Measurements from ENCODE around the gene NBEAL2. TPM values are rescaled to one million over a fixed set of nuclear protein-coding genes. Genes with fewer than 3 reads are reported as not detected.

NBEAL2 gene
- total and polyA plus RNA-seq, 10 of the 15 experiments (the other 5 are each of a cell fraction or from before 2014, with no cell fraction given): 0.07 to 127 (median 29.4) TPM

- H3K27ac ChIP-seq (ENCODE audit: control insufficient read depth, insufficient read depth): no peak overlapping the region
- no peak overlapping the region; the same call in 1 of the 2 replicates for H3K9ac ChIP-seq (ENCODE audit: control insufficient read depth, insufficient read depth, low read length)
- ChIA-PET RAD21 (ENCODE audit: unreplicated experiment) (interaction anchor here (0.9 kb wide), 1 partner anchor 66 kb away, joined by 3 read pairs; no protein-coding TSS in a partner anchor), SMC1A (ENCODE audit: uncharacterized antibody, unreplicated experiment) (interaction anchor here (0.6 to 1.6 kb wide), 5 partner anchors 36 to 69 kb away, joined by 3 to 6 read pairs (median 4); no protein-coding TSS in a partner anchor), CTCF (interaction anchor here (1.2 to 1.5 kb wide), 2 partner anchors 33 to 83 kb away, joined by 3 to 6 read pairs; no protein-coding TSS in a partner anchor), POLR2A (interaction anchor here (0.6 to 1.8 kb wide), 4 partner anchors 15 to 157 kb away, joined by 3 to 6 read pairs (median 4); partner anchors contain the start of gene CCDC12)
- no peak overlapping the region for H3K4me3 ChIP-seq
- H3K4me2 ChIP-seq (ENCODE audit: control insufficient read depth, insufficient read depth): no peak overlapping the region
- TF ChIP-seq ZNF274 (IDR thresholded peaks at IDR 0.05; ENCODE audit: insufficient read depth, insufficient read length) (no peak), HDAC2 (IDR thresholded peaks at IDR 0.05) (no peak), FOXK2 (IDR thresholded peaks at IDR 0.05) (no peak), BCLAF1 (IDR thresholded peaks at IDR 0.05) (no peak), RCOR1 (conservative IDR thresholded peaks at IDR 0.05; ENCODE audit: low read depth, low read length) (no peak)
- no peaks in the 10 kb centered on the region for H3K9me3 ChIP-seq (replicated peaks; ENCODE audit: control insufficient read depth, insufficient read depth, low read length)
- no peaks in the 10 kb centered on the region for H3K27me3 ChIP-seq (replicated peaks in 1 of 2; ENCODE audit: control insufficient read depth in 2 of 2, insufficient read depth in 2 of 2, low read length in 1 of 2)
- peaks cover 27% of the 10 kb centered on the region for H3K79me2 ChIP-seq (ENCODE audit: control insufficient read depth, insufficient read depth, low read length)
- H4K20me1 ChIP-seq (ENCODE audit: control insufficient read depth, insufficient read depth): no peaks in the 10 kb centered on the region
- ATAC-seq (no peak), DNase-seq (ENCODE audit: low read depth, low spot score) (no peak), FAIRE-seq (no peak)
- in situ Hi-C loops (cut with MboI): no loop called here
- no peak overlapping the region for H2AFZ ChIP-seq (ENCODE audit: control insufficient read depth, low read depth, low read length)
- H3K4me1 ChIP-seq (ENCODE audit: control insufficient read depth, insufficient read depth, low read length): peaks cover 44% of the 10 kb centered on the region
- peaks cover 17 to 24% of the 10 kb centered on the region in 2 experiments; a peak in 3 of 4 replicates for H3K36me3 ChIP-seq (ENCODE audit: control insufficient read depth in 2 of 2, insufficient read depth in 2 of 2, low read length in 1 of 2)
- no TSS peak for BruUV-seq (replicated peaks)
- intact Hi-C loops (cut with micrococcal nuclease; ENCODE audit: unreplicated experiment): no loop called here
- WGBS (ENCODE audit: insufficient coverage, insufficient replicate concordance, low lambda C conversion rate, missing lambda C conversion rate): 94% methylated on average over 9 of the region's 9 CpGs
Measured at GRCh38 chr3:46992231-46992630, 12.8 kb downstream of the NBEAL2 start.

All from GM12878 (cell line).